IPS-15b (cell line): ENCODE measurements around the gene RYR3.

Experiments used
- H3K27me3 ChIP-seq: one replicate; pipeline ENCODE4 v1.6.1; 2013; ENCODE audit warnings: low read length; ENCODE audit not compliant: control insufficient read depth, insufficient read depth
- H3K36me3 ChIP-seq: one replicate; pipeline ENCODE4 v1.6.1; 2013; ENCODE audit warnings: low read length; ENCODE audit not compliant: control insufficient read depth, insufficient read depth
- H3K4me1 ChIP-seq: one replicate; pipeline ENCODE4 v1.6.1; 2013; ENCODE audit warnings: mild to moderate bottlenecking, low read length; ENCODE audit not compliant: control insufficient read depth, insufficient read depth
- H3K4me3 ChIP-seq: one replicate; pipeline ENCODE4 v1.5.1; 2013; ENCODE audit warnings: low read depth, low read length
- H3K9ac ChIP-seq: one replicate; pipeline ENCODE4 v1.6.1; 2013; ENCODE audit warnings: low read depth, mild to moderate bottlenecking, low read length
- H3K9me3 ChIP-seq: one replicate; pipeline ENCODE4 v1.6.1; 2013; ENCODE audit warnings: mild to moderate bottlenecking, low read length; ENCODE audit not compliant: control insufficient read depth, insufficient read depth

The RYR3 gene

DNA sequence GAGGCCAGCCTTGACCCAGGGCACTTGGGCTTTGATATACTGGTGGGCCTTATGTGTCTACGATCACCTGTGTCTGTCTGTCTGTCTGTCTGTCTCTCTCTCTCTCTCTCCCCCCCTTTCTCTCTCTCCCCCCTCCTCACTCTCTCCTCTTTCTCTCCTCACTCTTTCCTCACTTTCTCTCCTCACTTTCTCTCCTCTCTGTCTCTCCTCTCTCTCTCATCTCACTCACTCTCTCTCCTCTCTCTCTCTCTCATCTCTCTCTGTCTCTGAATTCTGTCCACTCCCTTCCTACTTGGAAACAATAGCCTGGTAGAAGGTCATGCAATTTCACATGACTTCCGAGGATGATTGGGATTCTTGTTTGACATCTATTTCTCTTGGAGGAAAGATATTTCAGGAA is 388.4 kb downstream of the RYR3 start:
- Histone ChIP-seq H3K4me3 (no peak overlapping the region), H3K4me1 (no peaks in the 10 kb centered on the region), H3K9ac (no peak overlapping the region), H3K36me3 (no peaks in the 10 kb centered on the region), H3K9me3 (no peaks in the 10 kb centered on the region), H3K27me3 (no peaks in the 10 kb centered on the region)

DNA sequence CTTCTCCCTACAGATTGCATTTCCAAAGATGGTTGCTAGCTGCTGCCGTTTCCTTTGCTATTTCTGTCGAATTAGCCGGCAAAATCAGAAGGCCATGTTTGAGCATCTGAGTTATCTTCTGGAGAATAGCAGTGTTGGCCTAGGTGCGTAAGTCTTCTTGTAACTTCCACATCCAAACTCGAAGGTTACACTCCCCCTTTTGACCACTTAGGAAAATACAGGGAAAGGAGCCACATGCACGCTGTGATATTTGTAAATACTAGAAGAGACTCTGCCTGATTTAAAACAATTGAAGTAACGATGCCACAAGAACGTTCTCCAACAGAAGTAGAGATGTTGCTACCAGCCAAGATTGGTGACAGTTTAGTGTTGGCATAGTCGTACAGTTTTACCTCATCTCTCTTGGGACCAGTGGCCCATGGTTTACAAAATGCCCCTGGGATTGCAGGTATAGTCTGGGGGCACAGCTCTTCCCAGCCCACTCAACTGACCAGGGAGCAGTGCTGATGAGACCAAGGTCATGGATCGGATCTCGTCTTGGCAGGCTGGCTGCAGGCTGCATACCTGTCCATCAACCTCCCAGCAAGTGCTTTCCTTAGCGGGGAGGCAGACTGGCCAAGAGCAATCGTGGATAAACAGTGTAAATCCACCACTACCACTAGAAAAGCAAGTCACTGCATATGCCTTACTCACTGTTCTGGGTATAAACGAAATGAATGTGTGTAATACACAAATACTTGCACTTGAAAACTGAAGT is 389.1 kb downstream of the RYR3 start:
- H3K4me3 ChIP-seq: no peak overlapping the region
- H3K27me3 ChIP-seq: no peaks in the 10 kb centered on the region
- no peaks in the 10 kb centered on the region for H3K36me3 ChIP-seq
- H3K9ac ChIP-seq: no peak overlapping the region
- H3K4me1 ChIP-seq: no peaks in the 10 kb centered on the region
- H3K9me3 ChIP-seq: no peaks in the 10 kb centered on the region

- Histone ChIP-seq H3K9ac (no peak overlapping the region), H3K9me3 (no peaks in the 10 kb centered on the region), H3K27me3 (no peaks in the 10 kb centered on the region), H3K36me3 (no peaks in the 10 kb centered on the region), H3K4me1 (no peaks in the 10 kb centered on the region), H3K4me3 (no peak overlapping the region)
Observed at GRCh38 chr15:33700695-33701303, 390.0 kb downstream of the RYR3 start.

DNA sequence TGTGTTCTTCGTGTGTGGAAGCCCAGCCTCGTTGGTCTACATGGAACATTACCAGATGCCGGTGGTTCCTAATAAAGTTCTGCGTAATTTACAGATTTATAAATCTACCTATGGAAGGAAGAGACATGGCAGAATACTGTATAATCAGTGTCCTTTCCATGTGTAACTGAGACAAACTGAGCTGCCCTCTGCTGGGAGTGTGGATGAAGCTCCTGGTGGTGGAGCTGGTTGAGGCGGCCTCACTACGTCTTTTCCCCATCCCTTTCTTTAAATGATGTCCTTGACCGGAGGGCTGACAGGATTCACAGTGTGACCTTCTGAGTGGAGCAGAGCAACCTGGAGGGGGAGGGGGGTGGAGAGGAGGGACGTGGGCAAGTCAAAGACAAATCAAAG is 390.5 kb downstream of the RYR3 start:
- Histone ChIP-seq H3K4me3 (no peak overlapping the region), H3K27me3 (no peaks in the 10 kb centered on the region), H3K9ac (no peak overlapping the region), H3K9me3 (no peaks in the 10 kb centered on the region), H3K36me3 (no peaks in the 10 kb centered on the region), H3K4me1 (no peaks in the 10 kb centered on the region)

DNA sequence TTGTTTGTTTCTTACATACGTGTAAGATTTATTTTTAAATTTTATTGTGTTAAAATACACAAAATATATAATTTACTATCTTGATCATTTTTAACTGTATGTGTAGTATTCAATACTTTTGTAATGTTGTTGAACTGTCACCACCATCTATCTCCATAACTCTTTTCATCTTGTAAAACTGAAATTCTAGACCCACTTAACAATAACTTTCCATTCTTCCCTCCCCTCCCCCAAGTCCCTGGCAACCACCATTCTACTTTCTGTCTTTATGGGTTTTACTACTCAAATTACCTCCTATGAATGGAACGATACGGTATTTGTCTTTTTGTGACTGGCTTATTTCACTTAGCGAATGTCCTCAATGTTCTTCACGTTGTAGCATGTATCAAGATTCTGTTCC is 395.4 kb downstream of the RYR3 start:
- Histone ChIP-seq H3K9me3 (peaks cover 14% of the 10 kb centered on the region), H3K9ac (no peak overlapping the region), H3K4me1 (no peaks in the 10 kb centered on the region), H3K36me3 (no peaks in the 10 kb centered on the region), H3K27me3 (no peaks in the 10 kb centered on the region), H3K4me3 (no peak overlapping the region)

GRCh38 chr15:33710748-33711147 is 400.0 kb downstream of the RYR3 start:
- H3K9ac ChIP-seq: no peak overlapping the region
- H3K9me3 ChIP-seq: peaks cover 14% of the 10 kb centered on the region
- no peaks in the 10 kb centered on the region for H3K27me3 ChIP-seq
- no peak overlapping the region for H3K4me3 ChIP-seq
- H3K36me3 ChIP-seq: no peaks in the 10 kb centered on the region
- H3K4me1 ChIP-seq: no peaks in the 10 kb centered on the region

DNA sequence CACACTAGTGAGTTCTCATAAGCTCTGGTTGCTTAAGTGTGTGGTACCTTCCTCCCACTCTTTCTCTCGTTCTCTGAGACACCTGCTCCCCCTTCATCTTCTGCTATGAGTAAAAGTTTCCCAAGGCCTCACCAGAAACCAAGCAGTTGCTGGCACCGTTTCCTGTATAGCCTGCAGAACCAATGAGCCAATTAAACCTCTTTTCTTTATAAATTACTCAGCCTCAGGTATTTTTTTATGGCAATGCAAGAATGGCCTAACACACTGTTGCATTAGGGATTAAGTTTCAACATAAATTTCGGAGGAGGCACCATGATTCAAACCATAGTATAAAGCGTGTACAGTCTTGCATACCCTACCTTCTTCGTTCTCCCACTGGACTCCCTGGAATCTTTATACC is 405.3 kb downstream of the RYR3 start:
- Histone ChIP-seq H3K4me3 (no peak overlapping the region), H3K9me3 (no peaks in the 10 kb centered on the region), H3K36me3 (no peaks in the 10 kb centered on the region), H3K4me1 (no peaks in the 10 kb centered on the region), H3K27me3 (no peaks in the 10 kb centered on the region), H3K9ac (no peak overlapping the region)

DNA sequence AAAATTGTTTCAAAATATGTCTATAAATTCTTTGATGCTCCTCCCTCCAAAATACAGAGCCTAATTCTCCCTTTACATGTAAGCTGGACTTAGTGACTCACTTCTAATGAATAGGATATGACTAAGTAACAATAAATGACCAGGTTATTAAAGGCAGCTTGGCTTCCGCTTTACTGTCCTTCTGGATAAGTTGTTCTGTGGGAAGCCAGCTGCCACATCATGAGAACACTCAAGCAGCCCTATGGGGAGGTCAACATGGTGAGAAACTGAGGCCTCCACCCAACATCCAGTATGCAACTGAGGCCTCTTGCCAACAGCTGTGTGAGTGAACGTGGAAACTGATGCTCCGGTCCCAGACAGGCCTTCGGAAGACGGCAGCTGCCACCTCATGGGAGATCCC is 410.2 kb downstream of the RYR3 start:
- Histone ChIP-seq H3K27me3 (no peaks in the 10 kb centered on the region), H3K36me3 (no peaks in the 10 kb centered on the region), H3K4me3 (no peak overlapping the region), H3K9ac (no peak overlapping the region), H3K4me1 (no peaks in the 10 kb centered on the region), H3K9me3 (no peaks in the 10 kb centered on the region)

DNA sequence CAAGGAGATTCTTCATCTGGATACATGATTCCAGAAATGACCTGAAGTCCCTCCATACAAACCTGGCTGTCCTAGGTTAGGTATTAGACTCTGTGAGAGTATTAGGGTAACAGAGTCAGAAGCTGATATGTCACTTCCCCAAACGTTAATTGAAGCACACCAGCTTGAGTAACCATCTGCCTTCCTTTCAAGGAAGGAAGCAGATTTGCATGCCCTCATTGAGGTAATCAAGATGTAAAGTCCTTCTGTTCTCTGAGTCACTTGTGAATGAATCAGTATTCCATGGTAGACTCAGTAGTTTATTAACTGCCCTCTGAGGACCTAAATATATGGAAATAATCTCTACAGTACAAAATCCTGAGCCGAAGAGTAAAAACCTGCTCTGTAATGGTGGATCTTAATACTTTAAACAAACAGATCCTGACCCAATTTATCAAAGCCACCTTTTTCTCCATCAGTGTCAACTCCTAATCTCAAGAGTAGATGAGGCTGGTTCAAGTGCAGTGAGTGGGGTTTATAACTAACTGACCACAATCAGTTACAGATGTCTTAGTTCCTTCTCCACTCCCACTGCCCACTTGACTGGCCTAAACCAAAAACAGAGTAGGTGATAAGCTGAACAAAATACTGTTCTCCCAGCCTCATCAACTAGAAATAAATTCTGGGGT is 411.4 kb downstream of the RYR3 start:
- Histone ChIP-seq H3K4me3 (no peak overlapping the region), H3K27me3 (no peaks in the 10 kb centered on the region), H3K4me1 (no peaks in the 10 kb centered on the region), H3K36me3 (no peaks in the 10 kb centered on the region), H3K9me3 (no peaks in the 10 kb centered on the region), H3K9ac (no peak overlapping the region)

GRCh38 chr15:33722673-33723015 is 411.9 kb downstream of the RYR3 start:
- no peak overlapping the region for H3K4me3 ChIP-seq
- no peaks in the 10 kb centered on the region for H3K27me3 ChIP-seq
- H3K9me3 ChIP-seq: no peaks in the 10 kb centered on the region
- H3K9ac ChIP-seq: no peak overlapping the region
- H3K36me3 ChIP-seq: no peaks in the 10 kb centered on the region
- H3K4me1 ChIP-seq: no peaks in the 10 kb centered on the region

GRCh38 chr15:33724321-33725036 is 413.7 kb downstream of the RYR3 start:
- no peaks in the 10 kb centered on the region for H3K4me1 ChIP-seq
- H3K4me3 ChIP-seq: no peak overlapping the region
- no peaks in the 10 kb centered on the region for H3K9me3 ChIP-seq

More at GRCh38 chr15:33724321-33725036, 413.7 kb downstream of the RYR3 start:
- H3K27me3 ChIP-seq: no peaks in the 10 kb centered on the region
- no peak overlapping the region for H3K9ac ChIP-seq
- no peaks in the 10 kb centered on the region for H3K36me3 ChIP-seq
